CD4-positive, alpha-beta T cell (primary cell): ENCODE measurements around the gene SMOC2. TPM values are rescaled to one million over a fixed set of nuclear protein-coding genes. Genes with fewer than 3 reads are reported as not detected.

Experiments used
- ATAC-seq: fragments of 200-7000 bp; cut with Tn5 transposase; one replicate; pipeline ENCODE4 v1.10.0; 2022; ENCODE audit warnings: mild to moderate bottlenecking; ENCODE audit not compliant: poor library complexity
- CTCF ChIA-PET: fragments of 350-600 bp; sonication (Branson Sonifier 250); formaldehyde crosslinking; loops from one replicate; lab custom pipeline; 2021; ENCODE audit warnings: antibody characterized with exemption, inconsistent platforms; lab: Charles Lee
- POLR2A ChIA-PET: fragments of 350-600 bp; sonication (Branson Sonifier 250); formaldehyde crosslinking; loops from one replicate; lab custom pipeline; 2021; ENCODE audit warnings: antibody characterized with exemption, inconsistent platforms; lab: Charles Lee
- DNase-seq, 14 experiments: peaks; one replicate each; pipeline ENCODE4 v3.0.0-alpha.2; 2013 to 2020; ENCODE audit warnings: mixed read lengths in 2 of 14
- H3K27ac ChIP-seq, 2 donors: one replicate each; pipeline versions ENCODE4 v1.5.1 to v1.7.0; 2013; ENCODE audit warnings: low read length in 2 of 2, low read depth in 1 of 2, mild to moderate bottlenecking in 1 of 2
- H3K27me3 ChIP-seq, 2 experiments: 1 replicate in 1 of 2; 2 replicates in 1 of 2; pipeline versions ENCODE4 v1.6.1 to v1.7.0; 2013; ENCODE audit warnings: low read length in 2 of 2, control low read depth in 1 of 2, mild to moderate bottlenecking in 1 of 2, moderate library complexity in 1 of 2; ENCODE audit not compliant: insufficient read depth in 2 of 2, control insufficient read depth in 1 of 2
- H3K36me3 ChIP-seq: one replicate; pipeline ENCODE4 v1.6.1; 2013; ENCODE audit warnings: low read length, control low read depth; ENCODE audit not compliant: insufficient read depth
- H3K4me1 ChIP-seq: one replicate; pipeline ENCODE4 v1.6.1; 2013; ENCODE audit warnings: low read length, control low read depth; ENCODE audit not compliant: insufficient read depth
- H3K4me3 ChIP-seq: one replicate; pipeline ENCODE4 v1.5.1; 2013; ENCODE audit warnings: mild to moderate bottlenecking, low read length, moderate library complexity
- H3K9me3 ChIP-seq, 2 experiments: 1 replicate in 1 of 2; 2 replicates in 1 of 2; pipeline versions ENCODE4 v1.6.1 to v1.7.0; 2013; ENCODE audit warnings: low read length in 2 of 2, mild to moderate bottlenecking in 2 of 2, control low read depth in 1 of 2, moderate library complexity in 1 of 2; ENCODE audit not compliant: control insufficient read depth in 1 of 2, insufficient read depth in 1 of 2
- H3K27ac Mint-ChIP-seq: one replicate; pipeline ENCODE4 v1.8.0; 2020; ENCODE audit warnings: mixed read lengths
- H3K27me3 Mint-ChIP-seq: one replicate; pipeline ENCODE4 v1.8.0; 2021; ENCODE audit warnings: mixed read lengths
- H3K36me3 Mint-ChIP-seq: one replicate; pipeline ENCODE4 v1.8.0; 2021; ENCODE audit warnings: low read depth, mixed read lengths
- H3K4me1 Mint-ChIP-seq: one replicate; pipeline ENCODE4 v1.8.0; 2021; ENCODE audit warnings: low read depth, mixed read lengths
- H3K4me3 Mint-ChIP-seq: one replicate; pipeline ENCODE4 v1.8.0; 2020; ENCODE audit warnings: mild to moderate bottlenecking, mixed read lengths
- H3K9me3 Mint-ChIP-seq: one replicate; pipeline ENCODE4 v1.8.0; 2020; ENCODE audit warnings: mixed read lengths
- intact Hi-C, 2 experiments: fragments of 100-400 bp; cut with DNase I in 1 of 2; cut with micrococcal nuclease in 1 of 2; formaldehyde crosslinking; loops; one replicate each; pipeline versions ENCODE4 v1.15.1 to v1.9.0; 2023 to 2025; cut with DNase I, micrococcal nuclease
- total RNA-seq, 174 experiments: library from RNA in 2 of 174; stranded (reverse) in 2 of 174; gene quantifications; one replicate each; pipeline ENCODE4 v1.2.3 and lab custom pipeline; 2021 to 2026
- TF ChIP-seq, protein P1 (sequence below): fragments of 200-600 bp; IDR thresholded peaks from one replicate; pipeline ENCODE4 v1.8.0; 2022; ENCODE audit warnings: antibody characterized with exemption, mild to moderate bottlenecking

SMOC2 gene
- total RNA-seq, 2 experiments from 2014 or later, result not detected

DNA sequence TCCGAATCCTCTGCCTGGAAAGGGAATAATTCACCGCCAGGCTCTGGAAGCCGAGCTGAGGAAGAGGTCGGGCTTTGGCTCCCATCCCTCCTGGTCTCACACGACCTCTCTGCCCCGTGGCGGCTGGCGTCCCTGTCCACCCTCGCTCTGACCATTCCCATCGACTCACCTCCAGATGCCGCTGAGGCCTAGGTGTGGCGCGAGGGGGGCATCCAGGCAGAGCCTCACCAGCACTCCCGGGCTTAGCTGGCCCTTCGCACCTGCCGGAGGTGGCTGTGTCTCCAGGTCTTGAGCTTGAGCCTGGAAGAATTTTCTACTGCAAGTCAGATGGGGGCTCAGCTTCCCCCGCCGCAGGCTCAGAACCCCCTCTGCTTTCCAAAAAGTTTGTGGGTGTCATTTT, 28.5 kb upstream of the SMOC2 start:
- H3K27me3 Mint-ChIP-seq, result no peaks in the 10 kb centered on the region
- H3K27ac ChIP-seq, result no peak overlapping the region
- intact Hi-C loops, result no loop called here

GRCh38 chr6:168413018-168413720, 27.8 kb upstream of the SMOC2 start:
- Mint-ChIP-seq H3K4me3 (no peak overlapping the region), H3K4me1 (no peaks in the 10 kb centered on the region), H3K9me3 (no peaks in the 10 kb centered on the region), H3K36me3 (no peaks in the 10 kb centered on the region), H3K27ac (no peak overlapping the region), H3K27me3 (no peaks in the 10 kb centered on the region)
- TF ChIP-seq, protein P1, sequence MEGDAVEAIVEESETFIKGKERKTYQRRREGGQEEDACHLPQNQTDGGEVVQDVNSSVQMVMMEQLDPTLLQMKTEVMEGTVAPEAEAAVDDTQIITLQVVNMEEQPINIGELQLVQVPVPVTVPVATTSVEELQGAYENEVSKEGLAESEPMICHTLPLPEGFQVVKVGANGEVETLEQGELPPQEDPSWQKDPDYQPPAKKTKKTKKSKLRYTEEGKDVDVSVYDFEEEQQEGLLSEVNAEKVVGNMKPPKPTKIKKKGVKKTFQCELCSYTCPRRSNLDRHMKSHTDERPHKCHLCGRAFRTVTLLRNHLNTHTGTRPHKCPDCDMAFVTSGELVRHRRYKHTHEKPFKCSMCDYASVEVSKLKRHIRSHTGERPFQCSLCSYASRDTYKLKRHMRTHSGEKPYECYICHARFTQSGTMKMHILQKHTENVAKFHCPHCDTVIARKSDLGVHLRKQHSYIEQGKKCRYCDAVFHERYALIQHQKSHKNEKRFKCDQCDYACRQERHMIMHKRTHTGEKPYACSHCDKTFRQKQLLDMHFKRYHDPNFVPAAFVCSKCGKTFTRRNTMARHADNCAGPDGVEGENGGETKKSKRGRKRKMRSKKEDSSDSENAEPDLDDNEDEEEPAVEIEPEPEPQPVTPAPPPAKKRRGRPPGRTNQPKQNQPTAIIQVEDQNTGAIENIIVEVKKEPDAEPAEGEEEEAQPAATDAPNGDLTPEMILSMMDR, result no peak
- CTCF ChIA-PET, result no interaction called here
- Histone ChIP-seq H3K4me3 (no peak overlapping the region), H3K36me3 (no peaks in the 10 kb centered on the region), H3K27ac (no peak overlapping the region), H3K27me3 (no peaks in the 10 kb centered on the region), H3K9me3 (peaks cover 0 to 21% of the 10 kb centered on the region in 2 experiments), H3K4me1 (no peaks in the 10 kb centered on the region)
- ATAC-seq (no peak), DNase-seq (no peak)
- intact Hi-C loops, result no loop called here
- POLR2A ChIA-PET, result no interaction called here

More for the DNA sequence above, 28.5 kb upstream of the SMOC2 start:
- no peak overlapping the region for H3K4me3 Mint-ChIP-seq
- H3K27ac Mint-ChIP-seq, result no peak overlapping the region
- no peaks in the 10 kb centered on the region for H3K36me3 Mint-ChIP-seq
- H3K36me3 ChIP-seq, result no peaks in the 10 kb centered on the region
- POLR2A ChIA-PET, result no interaction called here
- no peaks in the 10 kb centered on the region for H3K27me3 ChIP-seq
- DNase-seq (no peak), ATAC-seq (no peak)
- TF ChIP-seq, protein P1, result no peak
- H3K4me3 ChIP-seq, result no peak overlapping the region
- peaks cover 0 to 21% of the 10 kb centered on the region in 2 experiments for H3K9me3 ChIP-seq
- CTCF ChIA-PET, result no interaction called here
- no peaks in the 10 kb centered on the region for H3K4me1 ChIP-seq
- H3K9me3 Mint-ChIP-seq, result no peaks in the 10 kb centered on the region
- H3K4me1 Mint-ChIP-seq, result no peaks in the 10 kb centered on the region

DNA sequence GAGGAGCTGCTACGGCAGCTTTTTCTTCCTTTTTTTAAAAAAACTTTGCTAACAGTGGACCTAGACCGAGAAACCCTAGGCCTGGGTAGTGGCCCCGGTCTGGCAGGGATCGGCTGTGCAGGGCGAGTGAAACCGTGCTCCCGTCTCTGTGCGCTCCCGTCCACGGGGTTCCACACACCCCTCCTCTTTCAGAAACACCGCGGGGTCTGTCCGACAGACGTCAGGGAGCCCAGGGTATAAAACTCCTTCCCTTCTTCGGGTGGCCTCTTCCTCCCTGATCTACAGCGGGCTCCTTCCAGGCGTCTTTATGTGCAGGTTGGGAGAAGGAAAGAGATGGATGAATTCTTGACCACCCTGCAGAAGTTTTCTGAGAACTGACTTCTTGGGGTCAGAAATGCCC, 27.1 kb upstream of the SMOC2 start:
- H3K36me3 ChIP-seq, result no peaks in the 10 kb centered on the region
- no peak overlapping the region for H3K4me3 ChIP-seq
- intact Hi-C loops, result no loop called here
- Mint-ChIP-seq H3K4me3 (no peak overlapping the region), H3K9me3 (no peaks in the 10 kb centered on the region), H3K36me3 (no peaks in the 10 kb centered on the region), H3K4me1 (no peaks in the 10 kb centered on the region), H3K27me3 (no peaks in the 10 kb centered on the region), H3K27ac (no peak overlapping the region)
- H3K9me3 ChIP-seq, result peaks cover 0 to 21% of the 10 kb centered on the region in 2 experiments
- H3K27ac ChIP-seq, result no peak overlapping the region
- no peaks in the 10 kb centered on the region for H3K4me1 ChIP-seq
- ChIA-PET POLR2A (no interaction called here), CTCF (no interaction called here)
- no peak for DNase-seq
- no peaks in the 10 kb centered on the region for H3K27me3 ChIP-seq
- TF ChIP-seq, protein P1, result no peak
- no peak for ATAC-seq
